GM12865 (cell line): ENCODE measurements around the gene SKP1.

Experiments used
- DNase-seq: peaks from one replicate; pipeline ENCODE4 v3.0.0; 2010; ENCODE audit warnings: low read depth
- H3K4me3 ChIP-seq: 2 replicates; pipeline ENCODE4 v1.5.1; 2011; ENCODE audit warnings: mild to moderate bottlenecking, low read depth, low read length, control low read depth
- TF ChIP-seq, protein P1 (sequence below): IDR thresholded peaks from 2 replicates; pipeline ENCODE4 v1.5.1; 2011; ENCODE audit warnings: low read length, control low read depth, low read depth, inconsistent platforms; ENCODE audit not compliant: insufficient read depth; ENCODE audit errors: missing control alignments

SKP1 gene

DNA sequence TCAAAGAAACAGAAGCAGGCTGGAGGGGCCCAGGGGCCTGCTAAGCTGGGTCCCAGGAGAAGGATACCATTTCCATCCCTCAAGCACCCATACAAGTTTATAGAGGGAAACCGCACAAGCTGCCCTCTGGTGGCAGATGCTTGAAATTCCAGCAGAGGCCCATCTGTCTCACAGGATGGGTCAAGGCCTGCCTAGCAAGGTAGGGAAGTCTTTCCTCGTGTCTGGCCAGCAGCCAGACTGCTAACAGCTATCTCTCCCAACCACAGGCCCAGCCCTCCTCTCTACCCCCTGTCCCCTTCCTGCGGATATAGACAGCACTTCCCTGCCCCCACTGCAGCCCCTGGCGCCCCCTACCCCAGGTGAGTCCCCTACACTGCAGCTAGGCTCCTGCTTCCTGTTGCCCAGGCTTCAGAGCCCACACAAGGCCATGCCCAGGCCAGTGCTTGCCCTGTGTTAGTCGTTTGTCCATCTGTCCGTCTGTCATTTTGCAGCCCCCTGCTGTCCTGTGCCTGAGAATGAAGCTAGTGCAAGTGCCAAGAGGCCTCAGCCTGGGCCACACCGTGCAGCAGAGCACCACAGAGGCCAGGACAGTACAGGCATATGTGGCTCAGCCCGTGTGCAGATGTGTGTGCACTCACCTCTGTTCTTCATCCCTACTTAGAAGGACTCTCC, 36.1 kb downstream of the SKP1 start:
- TF ChIP-seq, protein P1, sequence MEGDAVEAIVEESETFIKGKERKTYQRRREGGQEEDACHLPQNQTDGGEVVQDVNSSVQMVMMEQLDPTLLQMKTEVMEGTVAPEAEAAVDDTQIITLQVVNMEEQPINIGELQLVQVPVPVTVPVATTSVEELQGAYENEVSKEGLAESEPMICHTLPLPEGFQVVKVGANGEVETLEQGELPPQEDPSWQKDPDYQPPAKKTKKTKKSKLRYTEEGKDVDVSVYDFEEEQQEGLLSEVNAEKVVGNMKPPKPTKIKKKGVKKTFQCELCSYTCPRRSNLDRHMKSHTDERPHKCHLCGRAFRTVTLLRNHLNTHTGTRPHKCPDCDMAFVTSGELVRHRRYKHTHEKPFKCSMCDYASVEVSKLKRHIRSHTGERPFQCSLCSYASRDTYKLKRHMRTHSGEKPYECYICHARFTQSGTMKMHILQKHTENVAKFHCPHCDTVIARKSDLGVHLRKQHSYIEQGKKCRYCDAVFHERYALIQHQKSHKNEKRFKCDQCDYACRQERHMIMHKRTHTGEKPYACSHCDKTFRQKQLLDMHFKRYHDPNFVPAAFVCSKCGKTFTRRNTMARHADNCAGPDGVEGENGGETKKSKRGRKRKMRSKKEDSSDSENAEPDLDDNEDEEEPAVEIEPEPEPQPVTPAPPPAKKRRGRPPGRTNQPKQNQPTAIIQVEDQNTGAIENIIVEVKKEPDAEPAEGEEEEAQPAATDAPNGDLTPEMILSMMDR = peak; percentile 77
- DNase-seq = peak; percentile 86
- H3K4me3 ChIP-seq = no peak overlapping the region

DNA sequence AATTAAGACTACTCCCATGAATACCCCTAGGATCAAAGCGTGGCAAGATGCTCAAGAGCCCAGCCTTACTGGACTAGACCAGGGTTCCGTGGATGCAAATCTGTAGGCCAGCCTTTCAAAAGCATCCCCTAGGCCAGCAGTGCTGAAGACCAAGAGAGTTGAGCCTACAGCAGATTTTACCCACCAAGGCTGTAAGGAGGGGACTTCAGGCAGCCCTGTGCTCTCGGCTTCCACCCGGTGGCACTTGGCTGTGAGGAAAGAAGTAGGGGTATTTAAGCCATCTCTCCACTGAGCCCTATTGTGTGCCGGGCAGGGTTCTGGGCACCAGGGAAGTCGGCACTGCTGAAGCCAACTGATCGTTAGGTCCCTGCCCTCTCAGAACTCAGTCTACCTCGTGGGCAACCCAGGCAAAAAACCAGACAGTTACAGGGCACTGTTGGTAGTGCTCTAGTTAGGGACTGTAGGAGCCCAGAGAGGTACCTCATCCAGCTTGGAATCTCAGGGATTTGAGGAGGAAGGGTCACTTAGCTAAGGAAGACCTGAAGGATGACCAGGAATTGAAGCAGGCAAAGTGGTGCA, 36.8 kb downstream of the SKP1 start:
- no peak for DNase-seq
- H3K4me3 ChIP-seq = no peak overlapping the region
- TF ChIP-seq, protein P1 = no peak

DNA sequence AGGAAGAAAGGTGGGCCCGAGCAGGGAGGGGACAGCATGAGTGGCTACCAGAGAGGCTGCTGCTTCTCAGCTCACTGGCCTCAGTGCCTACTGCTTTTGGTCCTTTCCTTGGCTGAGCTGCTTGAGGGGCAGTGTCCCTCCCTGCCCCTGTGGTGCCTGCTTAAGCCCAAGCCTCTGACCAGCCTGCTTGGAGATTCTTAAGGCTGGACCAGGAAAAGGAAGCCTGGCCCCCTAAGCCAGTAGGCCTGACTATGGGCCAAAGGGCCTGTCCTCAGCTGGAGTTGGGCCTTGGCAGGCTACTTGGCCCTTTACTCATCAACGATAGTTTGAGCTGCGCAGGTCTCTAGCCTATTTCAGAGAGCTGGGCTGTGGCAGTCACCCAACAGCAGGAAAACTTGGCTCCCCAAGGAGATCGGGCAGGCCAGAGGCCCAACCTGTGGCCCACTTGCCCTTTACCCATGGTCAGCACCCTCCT, 37.3 kb downstream of the SKP1 start:
- TF ChIP-seq, protein P1 = no peak
- DNase-seq = no peak
- no peak overlapping the region for H3K4me3 ChIP-seq

DNA sequence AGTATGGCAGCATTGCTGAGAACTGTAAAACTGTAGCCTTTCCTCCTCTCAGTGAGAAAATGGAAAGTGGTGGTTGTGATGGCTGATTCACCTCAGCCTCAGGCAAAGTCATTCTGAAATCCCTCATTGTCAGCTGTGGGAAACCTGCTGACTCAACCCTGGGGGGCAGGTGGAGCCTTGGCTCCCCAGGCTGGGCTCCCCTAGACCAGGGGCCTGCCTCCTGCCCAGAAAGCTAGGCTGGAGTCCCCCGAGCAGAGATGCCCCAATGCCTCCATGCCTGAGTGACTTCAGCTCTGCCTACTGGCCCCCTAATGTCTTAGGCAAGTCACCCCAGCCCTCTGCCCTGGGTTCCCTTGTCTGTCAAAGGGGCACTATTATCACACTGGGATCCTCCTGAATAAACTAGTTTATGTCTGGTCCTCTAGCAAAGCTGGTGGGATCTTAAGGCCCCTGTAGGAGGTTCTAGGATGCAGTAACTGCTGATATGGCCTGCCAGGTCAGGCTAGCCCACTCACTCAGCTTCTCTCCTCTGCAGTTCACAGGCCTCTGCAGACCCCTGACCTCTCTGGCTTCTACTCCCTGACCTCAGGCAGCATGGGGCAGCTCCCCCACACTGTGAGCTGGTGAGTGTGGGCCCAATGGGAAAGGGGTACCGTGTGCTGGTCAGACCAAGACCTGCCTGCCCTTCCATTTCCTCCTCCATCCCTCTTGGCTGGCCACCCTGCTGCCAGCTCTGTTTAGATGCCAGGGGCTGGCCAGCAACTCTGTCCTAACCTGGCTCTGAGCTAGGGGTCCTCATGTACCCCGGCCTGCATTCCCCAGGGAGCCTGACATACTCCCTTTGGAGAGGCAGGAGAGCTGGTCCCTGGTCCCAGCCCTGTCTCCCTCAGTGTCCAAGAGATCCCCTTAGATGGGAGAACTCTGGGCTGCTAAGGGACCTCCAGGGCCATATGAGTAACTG, 38.1 kb downstream of the SKP1 start:
- DNase-seq = peak; percentile 92
- H3K4me3 ChIP-seq = no peak overlapping the region
- TF ChIP-seq, protein P1 = no peak

DNA sequence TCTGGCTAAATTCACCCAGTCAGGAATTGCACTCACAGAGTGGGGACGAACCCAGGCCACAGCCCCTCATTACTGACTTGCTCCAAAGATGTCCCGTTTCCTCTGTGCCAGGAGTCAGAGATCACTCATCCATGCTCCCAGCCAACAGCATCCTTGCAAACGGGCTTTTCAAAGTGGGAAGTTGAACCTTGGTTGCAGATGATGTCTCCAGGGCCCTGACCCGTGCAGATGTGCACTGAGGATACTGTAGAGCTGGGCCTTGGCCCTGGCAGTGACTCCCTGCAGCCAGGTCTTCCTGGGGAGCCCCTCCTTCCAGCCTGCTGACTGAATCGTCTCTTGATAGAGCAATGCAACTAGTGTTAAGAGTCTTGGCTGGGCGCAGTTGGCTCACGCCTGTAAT, 40.0 kb downstream of the SKP1 start:
- no peak for DNase-seq

DNA sequence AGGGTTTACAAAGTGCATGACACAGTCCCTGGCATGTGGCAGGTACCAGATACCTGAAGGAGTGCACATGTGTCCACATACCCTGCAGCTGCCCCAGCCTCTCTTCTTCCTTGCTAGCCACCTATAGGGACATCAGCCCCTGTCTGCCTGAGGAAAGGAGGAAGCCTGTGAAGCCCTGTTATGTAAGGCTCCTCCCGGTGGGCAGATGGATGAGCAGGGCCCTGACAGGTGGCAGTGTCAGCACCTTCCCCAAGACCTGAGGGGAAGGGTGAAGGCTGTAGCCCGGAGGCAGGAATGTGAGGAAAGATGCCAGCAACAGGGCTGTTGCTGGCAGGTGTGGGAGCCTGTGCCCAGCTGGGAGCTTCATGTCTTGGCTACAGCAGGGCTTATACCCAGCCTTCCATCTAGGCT, 40.5 kb downstream of the SKP1 start:
- TF ChIP-seq, protein P1 = no peak
- DNase-seq = no peak
- H3K4me3 ChIP-seq = no peak overlapping the region

More for the DNA sequence above, 40.0 kb downstream of the SKP1 start:
- no peak overlapping the region for H3K4me3 ChIP-seq
- TF ChIP-seq, protein P1 = no peak
